OCI-LY1 (cell line): ENCODE measurements around the gene CACNA2D4.

Experiments
- H2AFZ ChIP-seq: fragments of 200-600 bp; sonication (generic), shearing (Covaris generic); 2 replicates; pipeline ENCODE4 v1.6.0; 2014; ENCODE audit warnings: antibody characterized with exemption, mild to moderate bottlenecking, low read length
- H3F3A ChIP-seq: fragments of 200-600 bp; sonication (generic), shearing (Covaris generic); 2 replicates; pipeline ENCODE4 v1.6.0; 2014; ENCODE audit warnings: mild to moderate bottlenecking, antibody characterized with exemption, low read length, moderate library complexity; ENCODE audit not compliant: insufficient read depth
- H3K27ac ChIP-seq: fragments of 200-600 bp; sonication (generic); 2 replicates; pipeline ENCODE4 v1.5.1; 2014; ENCODE audit warnings: low read length, mixed run types, mild to moderate bottlenecking, low read depth; ENCODE audit not compliant: poor library complexity, severe bottlenecking
- H3K27me3 ChIP-seq: fragments of 200-600 bp; sonication (generic); 2 replicates; pipeline ENCODE4 v1.6.0; 2014; ENCODE audit warnings: antibody characterized with exemption, mild to moderate bottlenecking, low read length, moderate library complexity; ENCODE audit not compliant: insufficient read depth
- H3K36me3 ChIP-seq: fragments of 200-600 bp; sonication (generic); 2 replicates; pipeline ENCODE4 v1.6.1; 2014; ENCODE audit warnings: mild to moderate bottlenecking, antibody characterized with exemption, low read length, moderate library complexity, mixed read lengths; ENCODE audit not compliant: insufficient read depth
- H3K4me1 ChIP-seq: fragments of 200-600 bp; sonication (generic); 2 replicates; pipeline ENCODE4 v1.5.1; 2014; ENCODE audit warnings: mild to moderate bottlenecking, low read length, moderate library complexity; ENCODE audit not compliant: insufficient read depth, severe bottlenecking
- H3K4me2 ChIP-seq: fragments of 200-600 bp; sonication (generic), shearing (Covaris generic); 2 replicates; pipeline ENCODE4 v1.6.1; 2014; ENCODE audit warnings: low read length
- H3K4me3 ChIP-seq: fragments of 200-600 bp; sonication (generic); 2 replicates; pipeline ENCODE4 v1.5.1; 2014; ENCODE audit warnings: low read length, low read depth, mild to moderate bottlenecking, mixed read lengths; ENCODE audit not compliant: poor library complexity, severe bottlenecking
- H3K79me2 ChIP-seq: fragments of 200-600 bp; shearing (Covaris generic); 2 replicates; pipeline ENCODE4 v1.6.1; 2016; ENCODE audit warnings: mixed run types, low read length, mixed read lengths; ENCODE audit not compliant: insufficient read depth
- H3K9ac ChIP-seq: fragments of 200-600 bp; sonication (generic), shearing (Covaris generic); 2 replicates; pipeline ENCODE4 v1.6.1; 2014; ENCODE audit warnings: mild to moderate bottlenecking, low read length, mixed read lengths
- H3K9me2 ChIP-seq: fragments of 200-600 bp; sonication (generic), shearing (Covaris generic); 2 replicates; pipeline ENCODE4 v1.6.1; 2014; ENCODE audit warnings: low read depth, mild to moderate bottlenecking, low read length, mixed read lengths
- H3K9me3 ChIP-seq: fragments of 200-600 bp; shearing (Covaris generic); 2 replicates; pipeline ENCODE4 v1.6.1; 2014; ENCODE audit warnings: low read length, mixed read lengths
- H4K20me1 ChIP-seq: fragments of 200-600 bp; sonication (generic), shearing (Covaris generic); 2 replicates; pipeline ENCODE4 v1.6.0; 2016; ENCODE audit warnings: mild to moderate bottlenecking, low read length; ENCODE audit not compliant: insufficient read depth
- EZH2 ChIP-seq: fragments of 200-600 bp; sonication (generic), shearing (Covaris generic); IDR thresholded peaks from 2 replicates; pipeline ENCODE4 v1.8.0; 2017; ENCODE audit warnings: borderline replicate concordance, mixed run types, mild to moderate bottlenecking, antibody characterized with exemption, low read length, moderate library complexity, mixed read lengths
- TF ChIP-seq, protein P1 (sequence below): fragments of 200-600 bp; sonication (generic), shearing (Covaris generic); IDR thresholded peaks from 2 replicates; pipeline ENCODE4 v1.5.1; 2017; ENCODE audit warnings: mild to moderate bottlenecking, antibody characterized with exemption, low read length, moderate library complexity, mixed read lengths

CACNA2D4 gene

DNA sequence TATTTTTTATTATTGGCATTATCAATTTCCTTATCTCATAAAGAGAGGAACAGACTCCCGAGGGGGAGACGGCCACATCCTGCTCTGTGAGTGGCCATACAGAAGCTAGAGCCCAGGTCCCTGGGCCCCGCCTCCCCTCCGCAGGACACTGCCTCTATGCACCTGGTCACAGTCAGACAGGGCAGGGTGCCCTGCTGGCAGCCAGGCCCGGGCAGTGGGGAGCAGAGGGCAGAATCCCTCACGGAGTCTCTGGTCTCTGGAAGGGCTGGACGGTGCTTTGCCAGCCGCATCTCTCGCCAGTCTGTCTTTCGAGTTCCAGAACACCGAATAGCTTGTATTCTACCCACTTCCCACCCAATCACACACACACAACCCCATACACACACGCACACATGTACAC is 16.4 kb upstream of the CACNA2D4 start:
- no peak for TF ChIP-seq EZH2
- TF ChIP-seq, protein P1, sequence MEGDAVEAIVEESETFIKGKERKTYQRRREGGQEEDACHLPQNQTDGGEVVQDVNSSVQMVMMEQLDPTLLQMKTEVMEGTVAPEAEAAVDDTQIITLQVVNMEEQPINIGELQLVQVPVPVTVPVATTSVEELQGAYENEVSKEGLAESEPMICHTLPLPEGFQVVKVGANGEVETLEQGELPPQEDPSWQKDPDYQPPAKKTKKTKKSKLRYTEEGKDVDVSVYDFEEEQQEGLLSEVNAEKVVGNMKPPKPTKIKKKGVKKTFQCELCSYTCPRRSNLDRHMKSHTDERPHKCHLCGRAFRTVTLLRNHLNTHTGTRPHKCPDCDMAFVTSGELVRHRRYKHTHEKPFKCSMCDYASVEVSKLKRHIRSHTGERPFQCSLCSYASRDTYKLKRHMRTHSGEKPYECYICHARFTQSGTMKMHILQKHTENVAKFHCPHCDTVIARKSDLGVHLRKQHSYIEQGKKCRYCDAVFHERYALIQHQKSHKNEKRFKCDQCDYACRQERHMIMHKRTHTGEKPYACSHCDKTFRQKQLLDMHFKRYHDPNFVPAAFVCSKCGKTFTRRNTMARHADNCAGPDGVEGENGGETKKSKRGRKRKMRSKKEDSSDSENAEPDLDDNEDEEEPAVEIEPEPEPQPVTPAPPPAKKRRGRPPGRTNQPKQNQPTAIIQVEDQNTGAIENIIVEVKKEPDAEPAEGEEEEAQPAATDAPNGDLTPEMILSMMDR = no peak
- Histone ChIP-seq H3K79me2 (no peaks in the 10 kb centered on the region), H3K4me3 (no peak overlapping the region), H3K4me2 (no peak overlapping the region), H3K4me1 (peaks cover 8% of the 10 kb centered on the region), H4K20me1 (no peaks in the 10 kb centered on the region), H3K27ac (no peak overlapping the region), H3K9me3 (no peaks in the 10 kb centered on the region), H3K9me2 (no peaks in the 10 kb centered on the region), H3F3A (no peaks in the 10 kb centered on the region), H3K27me3 (no peaks in the 10 kb centered on the region), H3K36me3 (no peaks in the 10 kb centered on the region), H2AFZ (no peak overlapping the region), H3K9ac (no peak overlapping the region)

DNA sequence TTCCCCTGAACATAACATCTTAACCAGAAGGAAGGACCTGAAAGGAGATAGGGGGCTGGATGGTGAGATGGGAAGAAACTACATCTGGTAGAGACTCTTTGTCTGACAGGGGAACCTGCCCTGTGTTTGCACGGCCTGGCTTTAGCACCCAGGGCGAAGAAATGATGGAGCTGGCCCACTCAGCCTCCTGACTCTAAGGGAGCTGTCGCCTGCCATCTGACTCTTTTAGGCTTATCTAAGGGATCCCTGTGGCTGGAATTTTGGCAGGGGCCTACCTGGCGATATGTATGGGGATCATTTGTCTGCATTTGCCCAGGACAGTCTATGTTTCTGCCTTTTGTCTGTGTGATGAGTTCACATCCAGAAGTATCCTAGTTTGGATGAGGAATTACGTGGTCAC is 15.6 kb upstream of the CACNA2D4 start:
- Histone ChIP-seq H2AFZ (no peak overlapping the region), H4K20me1 (no peaks in the 10 kb centered on the region), H3K27ac (no peak overlapping the region), H3K79me2 (no peaks in the 10 kb centered on the region), H3K9me3 (no peaks in the 10 kb centered on the region), H3K36me3 (no peaks in the 10 kb centered on the region), H3K4me2 (no peak overlapping the region), H3K4me3 (no peak overlapping the region), H3K9ac (no peak overlapping the region), H3K27me3 (no peaks in the 10 kb centered on the region), H3F3A (no peaks in the 10 kb centered on the region), H3K9me2 (no peaks in the 10 kb centered on the region), H3K4me1 (peaks cover 8% of the 10 kb centered on the region)
- no peak for TF ChIP-seq EZH2
- TF ChIP-seq, protein P1 = no peak

DNA sequence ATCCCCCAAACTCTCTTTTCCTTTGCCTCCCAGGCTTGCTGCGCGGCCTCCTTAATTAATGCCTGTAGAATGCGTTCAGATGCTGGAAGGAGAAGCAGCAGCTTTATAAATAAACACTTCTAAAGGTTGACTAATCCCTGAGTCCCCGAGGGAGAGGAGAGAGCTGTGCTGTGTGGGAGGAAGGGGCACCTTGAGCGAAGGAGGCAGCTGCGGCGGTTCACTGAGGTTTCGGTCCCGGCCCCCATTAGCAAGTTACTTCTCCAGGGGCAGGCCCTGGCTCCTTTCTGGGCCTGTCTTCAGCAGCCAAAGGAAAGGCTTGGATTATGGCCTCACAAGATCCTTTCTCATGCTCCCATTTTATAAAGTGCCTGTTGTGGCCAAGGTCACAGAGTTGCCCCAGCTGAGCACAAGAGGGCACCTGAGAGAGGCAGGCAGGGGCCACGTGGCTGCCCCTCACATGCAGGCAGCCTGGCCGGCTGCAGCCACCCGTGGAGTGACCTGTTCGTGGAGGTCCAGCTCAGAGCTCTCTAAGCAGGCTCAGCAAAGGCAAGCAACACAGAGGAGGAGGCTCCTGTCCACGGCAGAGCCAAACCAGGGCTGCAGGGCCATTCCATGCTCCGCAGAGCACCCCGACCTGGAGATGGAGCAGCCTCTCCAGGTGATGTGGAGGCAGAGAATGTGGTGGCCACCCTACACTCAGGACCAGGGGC is 15.0 kb upstream of the CACNA2D4 start:
- H3K27ac ChIP-seq = no peak overlapping the region
- no peaks in the 10 kb centered on the region for H3K36me3 ChIP-seq
- H4K20me1 ChIP-seq = no peaks in the 10 kb centered on the region
- no peak overlapping the region for H3K4me3 ChIP-seq
- no peak overlapping the region for H3K9ac ChIP-seq
- no peak overlapping the region for H3K4me2 ChIP-seq
- peaks cover 8% of the 10 kb centered on the region for H3K4me1 ChIP-seq
- no peak overlapping the region for H2AFZ ChIP-seq
- H3K79me2 ChIP-seq = no peaks in the 10 kb centered on the region
- no peaks in the 10 kb centered on the region for H3F3A ChIP-seq
- H3K9me2 ChIP-seq = no peaks in the 10 kb centered on the region
- H3K27me3 ChIP-seq = no peaks in the 10 kb centered on the region
- TF ChIP-seq, protein P1 = no peak
- TF ChIP-seq EZH2 = no peak
- H3K9me3 ChIP-seq = no peaks in the 10 kb centered on the region
